Calu3 (cell line): Measurements from ENCODE around the gene SLC25A26. TPM values are rescaled to one million over a fixed set of nuclear protein-coding genes. Genes with fewer than 3 reads are reported as not detected.

Experiments
- BruUV-seq: library from RNA; stranded (reverse); fragments of 400-500 nt; replicated peaks from 2 replicates; lab custom pipeline; 2021; lab: Mats Ljungman, UMichigan
- CTCF ChIA-PET: fragments of 300-600 bp; sonication (Branson Sonifier 250); formaldehyde crosslinking; loops from one replicate; lab custom pipeline; 2022; ENCODE audit warnings: antibody characterized with exemption; lab: Charles Lee
- DNase-seq: peaks from one replicate; pipeline ENCODE4 v3.0.0; 2022
- H3K27ac Mint-ChIP-seq: one replicate; pipeline ENCODE4 v1.8.0; 2022; ENCODE audit warnings: mixed read lengths; ENCODE audit not compliant: unreplicated experiment
- H3K27me3 Mint-ChIP-seq: one replicate; pipeline ENCODE4 v1.8.0; 2022; ENCODE audit warnings: mixed read lengths; ENCODE audit not compliant: unreplicated experiment
- H3K36me3 Mint-ChIP-seq: one replicate; pipeline ENCODE4 v1.8.0; 2022; ENCODE audit warnings: mild to moderate bottlenecking, moderate library complexity, mixed read lengths; ENCODE audit not compliant: insufficient read depth, unreplicated experiment
- H3K4me1 Mint-ChIP-seq: one replicate; pipeline ENCODE4 v1.8.0; 2022; ENCODE audit warnings: mild to moderate bottlenecking, low read depth, mixed read lengths; ENCODE audit not compliant: unreplicated experiment
- H3K4me3 Mint-ChIP-seq: one replicate; pipeline ENCODE4 v1.8.0; 2022; ENCODE audit warnings: mild to moderate bottlenecking, low read depth, moderate library complexity, mixed read lengths; ENCODE audit not compliant: unreplicated experiment
- H3K9me3 Mint-ChIP-seq: one replicate; pipeline ENCODE4 v1.8.0; 2022; ENCODE audit warnings: low read depth, mixed read lengths; ENCODE audit not compliant: unreplicated experiment
- CTCF ChIP-seq: fragments of 200-600 bp; IDR thresholded peaks from one replicate; pipeline ENCODE4 v1.8.0; 2022; ENCODE audit warnings: antibody characterized with exemption; ENCODE audit not compliant: unreplicated experiment
- intact Hi-C: fragments of 100-400 bp; cut with micrococcal nuclease; formaldehyde crosslinking; loops from one replicate; pipeline ENCODE4 v1.10.0; 2022; ENCODE audit not compliant: unreplicated experiment
- total RNA-seq: library from RNA; stranded (reverse); gene quantifications from 2 replicates; pipeline ENCODE4 v1.2.3, GENCODE V29; 2022

The SLC25A26 gene
- total RNA-seq, 1 experiment from 2014 or later: 15.8 TPM

GRCh38 chr3:66397745-66398144 is 176.9 kb downstream of the SLC25A26 start:
- Mint-ChIP-seq H3K27me3 (no peaks in the 10 kb centered on the region), H3K9me3 (no peaks in the 10 kb centered on the region), H3K4me1 (no peaks in the 10 kb centered on the region), H3K36me3 (peaks cover 11% of the 10 kb centered on the region), H3K27ac (no peak overlapping the region), H3K4me3 (no peak overlapping the region)
- no peak for DNase-seq
- intact Hi-C loops: no loop called here
- no peak for TF ChIP-seq CTCF
- CTCF ChIA-PET: no interaction called here
- BruUV-seq: no TSS peak

GRCh38 chr3:66398228-66399025 is 177.6 kb downstream of the SLC25A26 start:
- Mint-ChIP-seq H3K9me3 (no peaks in the 10 kb centered on the region), H3K4me1 (no peaks in the 10 kb centered on the region), H3K27me3 (no peaks in the 10 kb centered on the region), H3K36me3 (peaks cover 11% of the 10 kb centered on the region), H3K4me3 (no peak overlapping the region), H3K27ac (no peak overlapping the region)
- intact Hi-C loops: no loop called here
- BruUV-seq: no TSS peak
- DNase-seq: no peak
- no peak for TF ChIP-seq CTCF
- CTCF ChIA-PET: no interaction called here

GRCh38 chr3:66399529-66400232 is 178.9 kb downstream of the SLC25A26 start:
- Mint-ChIP-seq H3K4me1 (no peaks in the 10 kb centered on the region), H3K36me3 (peaks cover 11% of the 10 kb centered on the region), H3K27me3 (no peaks in the 10 kb centered on the region), H3K9me3 (no peaks in the 10 kb centered on the region), H3K4me3 (no peak overlapping the region), H3K27ac (no peak overlapping the region)
- no peak for DNase-seq
- no TSS peak for BruUV-seq
- CTCF ChIA-PET: interaction anchor here (0.5 kb wide), 1 partner anchor 113 kb away, joined by 4 read pairs; no protein-coding TSS in a partner anchor
- intact Hi-C loops: no loop called here
- TF ChIP-seq CTCF: no peak

GRCh38 chr3:66400411-66401156 is 179.8 kb downstream of the SLC25A26 start:
- intact Hi-C loops: no loop called here
- DNase-seq: no peak
- CTCF ChIA-PET: no interaction called here
- Mint-ChIP-seq H3K36me3 (peaks cover 11% of the 10 kb centered on the region), H3K9me3 (no peaks in the 10 kb centered on the region), H3K4me1 (no peaks in the 10 kb centered on the region), H3K27me3 (no peaks in the 10 kb centered on the region), H3K27ac (no peak overlapping the region), H3K4me3 (no peak overlapping the region)
- BruUV-seq: no TSS peak
- TF ChIP-seq CTCF: no peak
